ENCODE data around the gene EMP1.

- TF ChIP-seq SMC3 (conservative IDR thresholded peaks at IDR 0.05; ENCODE audit: poor library complexity) (no peak), CTCF (IDR thresholded peaks at IDR 0.05; ENCODE audit: poor library complexity, severe bottlenecking) (no peak), POLR2AphosphoS5 (IDR thresholded peaks at IDR 0.05) (no peak)
These were observed 14.8 kb downstream of the EMP1 start for GRCh38 chr12:13211191-13211858.
